ENCODE measurements around the gene CALN1. TPM values are rescaled to one million over a fixed set of nuclear protein-coding genes. Genes with fewer than 3 reads are reported as not detected.

CALN1 gene
- total and polyA plus RNA-seq, 4 donors: 0.14 to 0.84 (median 0.24) TPM

DNA sequence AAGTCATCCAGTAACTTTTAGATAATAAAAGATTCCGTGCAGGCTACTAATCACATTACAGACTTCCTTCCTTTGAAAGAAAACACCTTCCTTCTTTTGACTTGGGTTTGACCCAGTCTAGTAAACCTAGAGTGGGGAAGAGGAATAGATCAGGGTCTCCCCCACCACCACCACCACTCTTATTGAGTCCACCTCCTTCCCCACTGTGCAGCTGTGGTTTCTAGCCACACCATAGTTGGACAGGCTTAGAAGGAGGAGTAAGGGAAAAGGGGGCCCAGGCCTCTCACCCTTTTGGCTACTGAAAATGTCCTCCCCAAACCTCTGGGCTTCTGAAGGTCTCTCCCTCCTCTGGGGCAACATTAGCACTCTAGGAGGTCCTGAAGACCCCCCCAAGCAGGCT is 372.7 kb downstream of the CALN1 start:
- no peaks in the 10 kb centered on the region for H3K27me3 ChIP-seq (ENCODE audit: control insufficient read depth in 4 of 4, insufficient read depth in 4 of 4, low read length in 3 of 4)
- H3K4me3 ChIP-seq (ENCODE audit: low read depth in 1 of 3, low read length in 3 of 3): no peak overlapping the region
- DNase-seq (ENCODE audit: low spot score): no peak
- TF ChIP-seq, protein P1, sequence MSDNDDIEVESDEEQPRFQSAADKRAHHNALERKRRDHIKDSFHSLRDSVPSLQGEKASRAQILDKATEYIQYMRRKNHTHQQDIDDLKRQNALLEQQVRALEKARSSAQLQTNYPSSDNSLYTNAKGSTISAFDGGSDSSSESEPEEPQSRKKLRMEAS (IDR thresholded peaks at IDR 0.05): no peak
- TF ChIP-seq FOXA1 (IDR thresholded peaks at IDR 0.05) (no peak), ZBTB33 (IDR thresholded peaks at IDR 0.05) (no peak), SP1 (IDR thresholded peaks at IDR 0.05) (no peak), REST (IDR thresholded peaks at IDR 0.05) (no peak), CTCF (IDR thresholded peaks at IDR 0.05; ENCODE audit: low read depth, low read length, missing input control) (no peak), RXRA (IDR thresholded peaks at IDR 0.05) (no peak), JUND (IDR thresholded peaks at IDR 0.05) (no peak), FOXA2 (IDR thresholded peaks at IDR 0.05) (no peak), ATF3 (IDR thresholded peaks at IDR 0.05) (no peak), YY1 (IDR thresholded peaks at IDR 0.05) (no peak), EGR1 (IDR thresholded peaks at IDR 0.05; ENCODE audit: low read depth in 2 of 2) (no peak), TAF1 (conservative IDR thresholded peaks at IDR 0.05) (no peak)
- H3K4me1 ChIP-seq (ENCODE audit: control insufficient read depth in 4 of 4, insufficient read depth in 4 of 4, low read length in 3 of 4): peaks cover 0 to 2% (median 0%) of the 10 kb centered on the region in 4 donors
- H3K27ac ChIP-seq (ENCODE audit: low read depth in 1 of 2, low read length in 2 of 2): no peak overlapping the region
- H3K9me3 ChIP-seq (ENCODE audit: control insufficient read depth in 4 of 4, low read length in 3 of 4): no peaks in the 10 kb centered on the region
- no peak overlapping the region for H3K9ac ChIP-seq (ENCODE audit: low read depth in 1 of 2, low read length in 2 of 2)
- H3K36me3 ChIP-seq (ENCODE audit: control insufficient read depth in 4 of 4, insufficient read depth in 3 of 4, low read depth in 1 of 4, low read length in 3 of 4): no peaks in the 10 kb centered on the region
- WGBS: 70% methylated on average over 1 of the region's 1 CpG

GRCh38 chr7:72038022-72038732 is 374.0 kb downstream of the CALN1 start:
- DNase-seq (ENCODE audit: low spot score): no peak
- WGBS: 68% methylated on average over 5 of the region's 5 CpGs
- Histone ChIP-seq H3K27ac (ENCODE audit: low read depth in 1 of 2, low read length in 2 of 2) (peak overlapping the region in 1 of 2 donors; percentile 14), H3K36me3 (ENCODE audit: control insufficient read depth in 4 of 4, insufficient read depth in 3 of 4, low read depth in 1 of 4, low read length in 3 of 4) (no peaks in the 10 kb centered on the region), H3K27me3 (ENCODE audit: control insufficient read depth in 4 of 4, insufficient read depth in 4 of 4, low read length in 3 of 4) (no peaks in the 10 kb centered on the region), H3K9me3 (ENCODE audit: control insufficient read depth in 4 of 4, low read length in 3 of 4) (no peaks in the 10 kb centered on the region), H3K4me3 (ENCODE audit: low read depth in 1 of 3, low read length in 3 of 3) (no peak overlapping the region), H3K9ac (ENCODE audit: low read depth in 1 of 2, low read length in 2 of 2) (no peak overlapping the region), H3K4me1 (ENCODE audit: control insufficient read depth in 4 of 4, insufficient read depth in 4 of 4, low read length in 3 of 4) (peaks cover 0 to 2% (median 0%) of the 10 kb centered on the region in 4 donors)
- TF ChIP-seq CTCF (IDR thresholded peaks at IDR 0.05; ENCODE audit: low read depth, low read length, missing input control) (no peak), EGR1 (IDR thresholded peaks at IDR 0.05; ENCODE audit: low read depth in 2 of 2) (no peak), REST (IDR thresholded peaks at IDR 0.05) (no peak), RXRA (IDR thresholded peaks at IDR 0.05) (no peak), HNF4A (conservative IDR thresholded peaks at IDR 0.05) (no peak)
- TF ChIP-seq, protein P1 (IDR thresholded peaks at IDR 0.05): no peak

All from liver (tissue), 9 donors.